T follicular helper cell (primary cell): Measurements from ENCODE around the gene GNG5.
"Not testable (repeated sequence)": the region's sequence is repeated elsewhere in the genome, so short reads cannot be mapped to it uniquely, and the experiment has no call there.

Source experiments
- DNase-seq: peaks from one replicate; pipeline ENCODE4 v3.0.0-alpha.2; 2020; ENCODE audit warnings: low read depth

Gene GNG5

DNA sequence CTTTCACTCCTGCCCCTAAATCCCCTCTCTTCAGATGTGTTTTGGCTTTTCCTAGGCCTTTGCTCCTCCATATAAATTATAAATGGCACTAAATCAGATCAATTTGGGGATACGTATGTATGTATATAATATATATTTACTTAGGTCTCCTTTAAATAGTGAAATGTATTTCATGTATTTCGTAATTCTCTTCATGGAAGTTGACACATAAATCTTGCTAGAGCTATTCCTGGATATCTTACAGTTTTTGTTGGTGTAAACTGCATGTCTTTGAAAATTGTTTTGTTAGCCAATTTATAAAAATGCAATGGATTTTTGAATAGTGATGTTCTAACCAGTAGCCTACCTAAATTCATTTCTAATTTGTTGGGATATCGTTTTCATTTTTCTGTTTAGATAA is 18.3 kb downstream of the GNG5 start:
- no peak for DNase-seq

DNA sequence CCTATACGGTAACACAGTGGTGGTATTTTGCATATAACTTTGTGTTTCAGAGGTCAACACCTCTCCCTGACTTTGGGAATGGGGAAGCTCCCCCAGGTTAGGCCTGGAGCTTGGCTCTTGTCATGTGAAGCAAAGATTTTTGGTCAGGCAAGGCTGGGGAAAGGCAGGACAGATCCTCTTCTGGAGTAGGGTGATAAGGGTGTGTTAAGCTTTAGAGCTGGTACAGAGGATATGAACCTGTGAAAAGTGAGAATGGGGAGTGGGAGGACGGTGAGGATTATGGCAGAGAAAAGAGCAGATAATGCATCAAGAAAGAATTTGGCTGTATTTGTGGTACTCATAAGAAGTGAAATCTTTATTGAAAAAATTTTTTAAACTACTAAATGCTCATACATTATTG is 25.1 kb downstream of the GNG5 start:
- DNase-seq = no peak

DNA sequence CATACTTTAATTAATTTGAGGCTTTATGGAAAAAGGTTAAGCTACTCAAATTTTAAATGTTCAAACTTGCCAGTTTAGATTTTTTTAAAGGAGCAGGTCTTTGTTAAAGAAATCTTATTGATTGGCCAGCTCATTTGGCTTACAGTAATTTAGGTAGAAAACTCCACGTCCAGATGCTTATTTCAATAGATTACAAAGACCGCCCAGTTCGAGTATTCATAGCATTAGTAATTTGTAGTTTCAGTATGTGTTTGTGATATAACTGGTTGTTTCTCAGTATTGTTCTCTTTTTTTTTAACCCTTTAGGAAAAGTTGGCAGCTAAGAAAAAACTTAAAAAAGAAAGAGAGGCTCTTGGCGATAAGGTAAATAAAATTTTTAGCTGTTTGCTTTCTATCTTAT is 25.7 kb downstream of the GNG5 start:
- no peak for DNase-seq

DNA sequence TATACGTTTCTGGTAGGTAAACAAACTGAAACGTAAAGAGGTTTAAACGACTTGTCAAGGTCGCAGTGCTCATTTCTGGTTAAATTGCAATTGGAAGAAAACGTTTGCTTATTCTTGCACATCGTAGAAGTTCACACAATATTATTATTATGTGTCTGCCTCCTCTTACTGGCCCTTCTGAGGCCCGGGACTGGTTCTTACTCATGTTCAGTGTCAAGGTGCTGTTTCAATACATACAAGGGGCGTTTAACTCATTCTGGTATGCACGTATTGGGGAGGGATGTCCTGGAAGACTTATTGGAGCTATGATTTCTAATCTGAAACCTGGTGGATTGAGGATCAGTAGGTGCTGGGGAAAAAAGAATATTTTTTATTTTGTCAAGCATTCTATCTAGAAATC is 26.4 kb downstream of the GNG5 start:
- no peak for DNase-seq

DNA sequence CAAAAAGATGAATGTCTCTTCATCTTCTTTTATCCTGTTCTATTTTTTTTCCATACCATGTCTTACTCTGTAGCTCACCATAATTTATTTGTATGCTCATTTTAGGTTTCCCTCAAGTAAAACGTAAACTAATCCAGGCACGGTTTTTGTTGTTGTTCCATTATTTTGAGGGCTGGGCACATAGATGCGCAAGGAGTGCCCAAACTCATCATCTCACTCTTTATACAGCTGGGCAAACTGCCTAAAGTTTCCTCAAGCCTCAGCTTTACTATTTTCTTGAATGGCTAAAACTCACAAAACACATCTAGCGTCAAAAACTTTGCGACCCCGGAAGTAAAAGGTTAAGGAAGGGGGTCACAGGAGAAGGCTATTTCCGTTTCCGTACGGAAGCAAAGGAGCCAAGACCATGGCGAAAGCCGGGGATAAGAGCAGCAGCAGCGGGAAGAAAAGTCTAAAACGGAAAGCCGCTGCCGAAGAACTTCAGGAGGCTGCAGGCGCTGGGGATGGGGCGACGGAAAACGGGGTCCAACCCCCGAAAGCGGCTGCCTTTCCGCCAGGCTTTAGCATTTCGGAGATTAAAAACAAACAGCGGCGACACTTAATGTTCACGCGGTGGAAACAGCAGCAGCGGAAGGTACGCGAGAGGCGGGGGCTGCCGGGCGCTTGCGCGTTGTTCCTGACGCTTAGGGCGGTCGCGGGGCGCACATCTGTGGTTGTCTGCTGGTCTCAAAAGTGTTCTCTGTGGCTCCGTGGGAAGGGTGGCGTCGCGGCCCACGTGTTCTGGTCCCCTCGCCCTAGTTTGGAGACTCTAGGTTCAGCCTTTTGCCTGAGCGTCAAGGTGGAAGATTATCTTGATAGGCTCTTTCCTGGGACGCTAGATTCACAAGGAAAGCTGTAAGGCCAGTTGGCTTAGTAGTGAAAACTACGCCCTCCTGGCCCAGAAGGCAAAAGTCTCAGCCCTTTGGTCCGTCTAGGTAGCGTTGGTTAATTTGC is 27.2 kb downstream of the GNG5 start, which contains the start of gene RPF1:
TSS of gene RPF1 (plus strand) at position 391 of the 993 bp plus-strand sequence. CDS start at position 407, 16 bp downstream.
- DNase-seq = peak; percentile 68

DNA sequence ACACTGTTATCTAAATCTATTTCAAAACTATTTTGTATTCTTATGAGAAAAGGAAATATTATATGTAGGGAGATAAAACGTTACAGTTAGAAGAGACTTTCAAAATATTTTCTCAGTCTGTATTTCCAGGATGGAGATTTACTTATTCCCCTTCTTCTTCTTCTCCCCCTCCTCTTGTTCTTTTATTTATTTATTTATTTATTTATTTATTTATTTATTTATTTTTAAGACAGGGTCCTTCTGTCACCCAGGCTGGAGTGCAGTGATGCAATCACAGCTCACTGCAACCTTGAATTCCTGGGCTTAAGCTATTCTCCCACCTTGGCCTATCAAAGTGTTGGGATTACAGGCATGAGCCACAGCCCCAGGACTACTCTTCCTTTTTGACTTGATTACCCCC is 30.2 kb downstream of the GNG5 start:
- DNase-seq = no peak

DNA sequence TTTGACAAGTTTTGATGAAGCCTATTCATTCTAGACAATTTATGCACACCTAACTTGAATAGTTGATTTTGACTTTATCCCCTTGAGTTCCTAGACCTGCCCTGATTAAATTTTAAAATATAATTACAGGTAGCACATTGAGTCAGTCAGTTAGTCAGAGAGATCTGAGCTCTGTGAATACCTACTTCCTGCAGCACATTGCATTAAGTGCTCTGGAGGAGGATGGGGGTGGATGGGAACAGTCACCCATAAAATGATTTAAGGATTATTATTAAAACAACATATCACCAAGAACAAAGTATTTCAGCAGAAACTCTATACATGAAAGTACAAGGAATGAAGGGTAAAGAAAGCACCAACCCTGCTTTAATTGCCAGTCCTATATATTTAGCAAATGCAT is 39.1 kb downstream of the GNG5 start:
- DNase-seq = no peak

DNA sequence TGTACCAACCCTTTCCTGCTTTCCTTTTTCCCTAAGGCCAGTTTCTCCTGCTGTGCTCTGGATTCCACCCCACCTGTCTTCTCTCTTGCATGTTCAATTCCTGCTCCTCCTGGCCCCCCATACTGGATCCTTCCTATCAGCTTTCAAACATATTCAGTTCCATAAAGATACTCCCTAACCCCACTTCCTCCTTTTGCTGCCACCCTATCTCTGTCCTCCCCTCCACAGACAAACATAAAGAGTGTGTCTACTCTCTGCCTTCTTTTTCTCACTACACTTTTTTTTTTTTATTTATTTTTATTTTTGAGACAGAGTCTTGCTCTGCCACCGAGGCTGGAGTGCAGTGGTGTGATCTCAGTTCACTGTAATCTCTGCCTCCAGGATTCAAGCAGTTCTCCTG is 44.3 kb downstream of the GNG5 start:
- DNase-seq = no peak

DNA sequence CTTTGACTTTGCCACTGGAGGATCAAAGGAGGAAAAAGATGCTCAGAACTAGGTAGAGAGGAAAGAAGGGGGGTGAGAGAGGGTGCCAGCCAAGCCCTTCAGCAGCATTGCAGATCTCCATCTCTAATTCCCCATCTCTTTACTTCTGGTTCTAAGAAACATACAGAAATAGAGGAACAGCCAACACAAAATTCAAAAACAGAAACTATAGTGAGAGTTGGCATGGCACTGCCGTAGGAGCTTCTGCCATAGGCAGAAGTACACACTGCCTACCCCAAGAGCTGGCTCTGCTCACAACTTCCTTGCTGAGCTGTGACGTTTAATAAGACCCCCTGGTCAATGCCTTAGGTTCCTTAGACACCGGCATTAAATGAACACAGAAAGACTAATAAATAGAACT is 53.9 kb downstream of the GNG5 start:
- no peak for DNase-seq

DNA sequence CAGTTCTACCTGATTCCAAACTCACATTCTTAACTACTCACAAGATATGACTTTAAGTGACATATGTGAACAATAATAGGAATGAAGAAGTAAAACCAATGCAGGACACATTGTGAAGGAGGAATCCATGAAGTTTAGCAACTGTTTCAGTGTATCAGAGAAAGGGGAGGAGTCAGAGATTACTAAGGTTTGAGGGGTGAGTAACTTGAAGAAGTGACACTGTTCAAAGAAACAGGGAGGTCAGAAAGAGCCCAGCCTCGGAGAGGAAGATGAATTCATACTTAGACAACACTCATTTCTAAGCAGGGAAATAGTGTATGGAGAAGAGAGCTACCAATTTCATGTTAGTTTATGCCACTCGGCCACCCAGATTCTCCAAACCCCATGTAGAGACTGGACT is 55.5 kb downstream of the GNG5 start:
- DNase-seq = no peak

DNA sequence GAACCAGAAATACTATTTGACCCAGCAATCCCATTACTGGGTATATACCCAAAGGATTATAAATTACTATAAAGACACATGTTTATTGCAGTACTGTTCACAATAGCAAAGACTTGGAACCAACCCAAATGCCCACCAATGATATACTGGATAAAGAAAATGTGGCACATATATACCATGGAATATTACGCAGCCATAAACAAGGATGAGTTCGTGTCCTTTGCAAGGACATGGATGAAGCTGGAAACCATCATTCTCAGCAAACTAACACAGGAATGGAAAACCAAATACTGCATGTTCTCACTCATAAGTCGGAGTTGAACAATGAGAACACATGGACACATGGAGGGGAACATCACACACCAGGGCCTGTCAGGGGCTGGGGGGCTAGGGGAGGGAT is 57.7 kb downstream of the GNG5 start:
- not testable (repeated sequence) for DNase-seq
